Measurements from ENCODE around the gene GRM7.

DNA sequence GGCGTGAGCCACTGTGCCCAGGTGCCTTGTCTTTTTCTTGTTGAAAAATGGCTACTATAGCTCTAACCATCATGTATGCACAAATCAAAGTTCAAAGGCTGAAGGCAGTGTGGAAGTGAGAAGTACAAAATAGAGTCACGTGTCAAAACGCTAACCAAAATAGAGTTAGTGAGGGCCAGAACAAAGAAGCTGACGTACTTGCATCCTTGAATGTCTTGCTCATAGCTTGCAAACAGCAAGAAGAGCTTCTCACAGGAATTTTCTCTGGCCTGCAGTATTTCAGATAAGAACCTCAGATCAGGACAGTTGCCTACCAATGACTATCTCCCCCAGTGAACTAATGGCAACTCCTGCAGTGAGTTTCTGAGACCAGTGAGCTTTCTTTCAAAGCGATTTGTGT lies 713.5 kb downstream of the GRM7 start:
- TF ChIP-seq POLR2A (IDR thresholded peaks at IDR 0.05): no peak
- TF ChIP-seq, protein P1, sequence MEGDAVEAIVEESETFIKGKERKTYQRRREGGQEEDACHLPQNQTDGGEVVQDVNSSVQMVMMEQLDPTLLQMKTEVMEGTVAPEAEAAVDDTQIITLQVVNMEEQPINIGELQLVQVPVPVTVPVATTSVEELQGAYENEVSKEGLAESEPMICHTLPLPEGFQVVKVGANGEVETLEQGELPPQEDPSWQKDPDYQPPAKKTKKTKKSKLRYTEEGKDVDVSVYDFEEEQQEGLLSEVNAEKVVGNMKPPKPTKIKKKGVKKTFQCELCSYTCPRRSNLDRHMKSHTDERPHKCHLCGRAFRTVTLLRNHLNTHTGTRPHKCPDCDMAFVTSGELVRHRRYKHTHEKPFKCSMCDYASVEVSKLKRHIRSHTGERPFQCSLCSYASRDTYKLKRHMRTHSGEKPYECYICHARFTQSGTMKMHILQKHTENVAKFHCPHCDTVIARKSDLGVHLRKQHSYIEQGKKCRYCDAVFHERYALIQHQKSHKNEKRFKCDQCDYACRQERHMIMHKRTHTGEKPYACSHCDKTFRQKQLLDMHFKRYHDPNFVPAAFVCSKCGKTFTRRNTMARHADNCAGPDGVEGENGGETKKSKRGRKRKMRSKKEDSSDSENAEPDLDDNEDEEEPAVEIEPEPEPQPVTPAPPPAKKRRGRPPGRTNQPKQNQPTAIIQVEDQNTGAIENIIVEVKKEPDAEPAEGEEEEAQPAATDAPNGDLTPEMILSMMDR (IDR thresholded peaks at IDR 0.05): no peak
- no peak for TF ChIP-seq POLR2AphosphoS5 (IDR thresholded peaks at IDR 0.05)
- TF ChIP-seq EP300 (IDR thresholded peaks at IDR 0.05): no peak
